H1 (cell line): ENCODE data around the gene GALR1. TPM values are rescaled to one million over a fixed set of nuclear protein-coding genes. Genes with fewer than 3 reads are reported as not detected.

Source experiments
- CTCF ChIP-seq, 3 experiments: IDR thresholded peaks; 1 replicate in 2 of 3; 2 replicates in 1 of 3; pipeline versions ENCODE4 v1.5.1 to v1.6.1; 2011; ENCODE audit warnings: low read length in 3 of 3, mild to moderate bottlenecking in 3 of 3, inconsistent platforms in 2 of 3, low read depth in 1 of 3, moderate library complexity in 1 of 3; ENCODE audit not compliant: insufficient read depth in 1 of 3; ENCODE audit errors: control extremely low read depth in 1 of 3
- EP300 ChIP-seq, 2 experiments: IDR thresholded peaks; 1 replicate in 1 of 2; 2 replicates in 1 of 2; pipeline ENCODE4 v1.6.1; 2011 to 2012; ENCODE audit warnings: low read depth in 2 of 2, low read length in 2 of 2, mild to moderate bottlenecking in 2 of 2, borderline replicate concordance in 1 of 2, inconsistent platforms in 1 of 2, moderate library complexity in 1 of 2
- GABPA ChIP-seq: IDR thresholded peaks from 2 replicates; pipeline ENCODE4 v1.6.1; 2011; ENCODE audit warnings: mild to moderate bottlenecking, low read length, moderate library complexity, borderline replicate concordance; ENCODE audit not compliant: insufficient read depth
- RXRA ChIP-seq: IDR thresholded peaks from 2 replicates; pipeline ENCODE4 v1.6.1; 2011; ENCODE audit warnings: low read depth, mild to moderate bottlenecking, low read length, moderate library complexity; ENCODE audit not compliant: insufficient read depth
- SIN3A ChIP-seq, 2 experiments: IDR thresholded peaks in 1 of 2; conservative IDR thresholded peaks in 1 of 2; 2 replicates each; pipeline ENCODE4 v1.6.1; 2011 to 2012; ENCODE audit warnings: low read length in 2 of 2, improper control_type of control experiment in 1 of 2, low read depth in 1 of 2, mild to moderate bottlenecking in 1 of 2
- polyA plus RNA-seq, 7 experiments: library from polyadenylated mRNA; depleted of rRNA in 3 of 7; stranded (reverse) in 5 of 7; unstranded in 2 of 7; fragments of >200 nt in 5 of 7; fragments of 200-250 nt in 2 of 7; gene quantifications; 1 replicate in 5 of 7; 2 replicates in 1 of 7; 4 replicates in 1 of 7; pipeline versions ENCODE4 v1.2.1 to v1.2.3, GENCODE V29; 2011 to 2013; ENCODE audit warnings: missing spikeins in 2 of 7, mixed read lengths in 2 of 7
- total RNA-seq: library from RNA; stranded (reverse); fragmentation: NEBNext Ultra II Directional; extraction: Animal tissue kit (Norgen Biotek cat#: 25700); gene quantifications from 2 replicates; pipeline ENCODE4 v1.2.1, GENCODE V29; 2021

Gene GALR1
- total and polyA plus RNA-seq, 2 of the 8 experiments (the other 6 are each of a cell fraction or from before 2014, with no cell fraction given) = 0.09 to 1.6 TPM

- no peak for TF ChIP-seq SIN3A (conservative IDR thresholded peaks at IDR 0.05 in 1 of 2, IDR thresholded peaks at IDR 0.05 in 1 of 2; ENCODE audit: low read depth in 1 of 2, low read length in 2 of 2)
- TF ChIP-seq RXRA = no peak
- TF ChIP-seq GABPA = no peak
- no peak for TF ChIP-seq CTCF (IDR thresholded peaks at IDR 0.05; ENCODE audit: control extremely low read depth in 1 of 3, insufficient read depth in 1 of 3, low read depth in 1 of 3, low read length in 3 of 3)
- no peak for TF ChIP-seq EP300 (IDR thresholded peaks at IDR 0.05; ENCODE audit: borderline replicate concordance in 1 of 2, low read depth in 2 of 2, low read length in 2 of 2)
Measured at GRCh38 chr18:77218642-77219041, 31.0 kb upstream of the GALR1 start (continued).
